Activated T-cell treated with anti-CD3 and anti-CD28 coated beads for 24 hours (primary cell): ENCODE data around the gene UPK2.
"Not testable (repeated sequence)": the region's sequence is repeated elsewhere in the genome, so short reads cannot be mapped to it uniquely, and the experiment has no call there.

Source experiments
- DNase-seq: peaks from one replicate; pipeline ENCODE4 v3.0.0-alpha.2; 2020; ENCODE audit warnings: low read depth

The UPK2 gene

GRCh38 chr11:118938491-118939403 is 17.4 kb upstream of the UPK2 start:
- no peak for DNase-seq

DNA sequence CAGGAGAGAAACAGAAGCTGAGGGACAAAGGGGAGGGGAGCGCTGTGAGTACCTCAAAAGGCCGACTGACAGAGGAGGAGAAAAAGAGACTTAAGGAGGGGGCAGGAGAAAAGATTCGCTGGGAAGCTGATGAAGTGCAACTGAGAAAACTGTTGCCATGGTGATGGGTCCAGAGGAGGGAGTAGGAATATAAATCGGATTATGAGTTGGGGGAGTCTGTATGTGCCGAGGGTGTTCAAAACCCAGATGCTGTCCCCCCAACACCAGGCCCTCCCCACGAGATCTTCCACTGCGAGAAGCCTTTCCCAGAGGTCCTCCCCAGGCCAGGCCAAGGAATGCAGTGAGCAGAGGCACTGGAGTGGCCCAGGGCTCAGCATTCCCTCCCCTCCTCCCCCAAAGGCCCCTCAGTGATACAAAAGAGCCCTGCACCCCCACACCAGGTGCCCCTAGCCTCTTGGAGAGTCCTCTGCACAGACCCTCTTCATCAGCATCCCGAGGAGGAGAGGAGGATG is 16.6 kb upstream of the UPK2 start:
- no peak for DNase-seq

- peak; percentile 60 for DNase-seq
These were observed 16.0 kb upstream of the UPK2 start for GRCh38 chr11:118939953-118940598.

- DNase-seq: no peak
These were observed 9.0 kb upstream of the UPK2 start for GRCh38 chr11:118947091-118947490.

DNA sequence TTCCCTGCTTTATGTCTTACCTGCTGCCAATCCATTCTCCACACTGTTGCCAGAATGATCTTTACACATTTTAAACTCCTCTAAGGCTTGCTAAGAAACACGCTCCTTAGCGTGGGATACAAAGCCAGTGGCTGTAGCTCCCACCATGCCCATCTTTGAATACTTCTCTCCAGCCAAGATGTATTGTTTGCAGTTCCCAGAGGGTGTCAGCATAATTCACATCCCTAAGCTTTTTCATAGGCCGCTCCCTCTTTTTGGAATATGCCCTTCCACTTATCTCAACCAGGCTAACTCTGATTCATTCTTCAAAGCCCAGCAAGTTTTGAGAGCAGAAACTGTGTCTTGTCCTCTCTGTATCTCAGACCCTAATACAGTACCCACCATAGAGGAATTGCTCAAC is 8.1 kb upstream of the UPK2 start:
- no peak for DNase-seq

DNA sequence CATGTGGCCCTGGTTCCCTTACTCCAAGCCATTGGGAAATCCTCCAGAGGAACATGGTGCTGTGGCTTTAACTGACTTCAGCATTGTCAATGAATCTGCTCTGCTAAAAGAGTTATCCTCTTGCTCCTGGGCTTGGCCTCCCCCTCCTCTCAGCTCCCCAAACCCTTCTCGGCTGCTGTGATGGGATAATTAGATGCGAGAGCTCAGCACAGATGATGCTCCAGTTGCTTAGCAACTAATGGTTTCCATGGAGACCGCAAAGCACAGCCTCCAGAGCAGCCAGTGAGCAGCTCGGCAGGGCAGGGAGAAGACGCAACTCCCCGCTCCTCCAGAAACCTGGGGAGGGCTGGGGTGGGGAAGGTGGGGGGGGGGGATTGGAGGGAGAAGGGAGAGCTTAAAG is 2.8 kb upstream of the UPK2 start:
- DNase-seq: no peak

- DNase-seq: not testable (repeated sequence)
These were observed 2.1 kb upstream of the UPK2 start for GRCh38 chr11:118953976-118954375.

DNA sequence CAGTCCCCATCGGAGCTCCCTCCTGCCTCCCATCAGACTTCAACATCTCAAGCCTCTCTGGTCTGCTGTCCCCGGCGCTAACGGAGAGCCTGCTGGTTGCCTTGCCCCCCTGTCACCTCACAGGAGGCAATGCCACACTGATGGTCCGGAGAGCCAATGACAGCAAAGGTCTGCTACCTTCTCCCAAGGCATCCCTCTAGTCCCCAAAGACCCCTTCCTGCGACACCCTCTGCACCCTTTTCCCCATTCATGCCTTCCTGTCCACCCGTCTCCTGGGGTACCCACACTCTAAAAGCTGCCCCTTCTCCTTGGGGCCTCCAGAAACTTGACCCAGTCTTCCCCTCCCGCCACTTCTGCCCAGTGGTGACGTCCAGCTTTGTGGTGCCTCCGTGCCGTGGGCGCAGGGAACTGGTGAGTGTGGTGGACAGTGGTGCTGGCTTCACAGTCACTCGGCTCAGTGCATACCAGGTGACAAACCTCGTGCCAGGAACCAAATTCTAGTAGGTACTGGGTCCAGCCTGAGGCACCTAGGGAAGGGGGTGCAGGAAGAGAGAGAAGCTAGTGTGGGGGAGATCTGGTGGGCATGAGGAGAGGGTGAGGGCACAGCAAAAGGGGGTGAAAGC is 860 bp downstream of the UPK2 start:
- DNase-seq: no peak

GRCh38 chr11:118957549-118957948 is 1.5 kb downstream of the UPK2 start:
- no peak for DNase-seq

DNA sequence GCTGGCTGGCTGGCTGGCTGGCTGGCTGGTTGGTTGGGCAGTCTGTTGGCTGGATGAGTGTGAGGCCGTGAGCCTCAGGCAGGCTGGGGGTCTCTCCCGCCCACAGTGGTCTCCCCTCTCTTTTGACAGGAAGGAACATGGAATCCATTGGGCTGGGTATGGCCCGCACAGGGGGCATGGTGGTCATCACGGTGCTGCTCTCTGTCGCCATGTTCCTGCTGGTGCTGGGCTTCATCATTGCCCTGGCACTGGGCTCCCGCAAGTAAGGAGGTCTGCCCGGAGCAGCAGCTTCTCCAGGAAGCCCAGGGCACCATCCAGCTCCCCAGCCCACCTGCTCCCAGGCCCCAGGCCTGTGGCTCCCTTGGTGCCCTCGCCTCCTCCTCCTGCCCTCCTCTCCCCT is 1.9 kb downstream of the UPK2 start:
- DNase-seq: no peak

- no peak for DNase-seq
These were observed 2.5 kb downstream of the UPK2 start for GRCh38 chr11:118958577-118958976.

DNA sequence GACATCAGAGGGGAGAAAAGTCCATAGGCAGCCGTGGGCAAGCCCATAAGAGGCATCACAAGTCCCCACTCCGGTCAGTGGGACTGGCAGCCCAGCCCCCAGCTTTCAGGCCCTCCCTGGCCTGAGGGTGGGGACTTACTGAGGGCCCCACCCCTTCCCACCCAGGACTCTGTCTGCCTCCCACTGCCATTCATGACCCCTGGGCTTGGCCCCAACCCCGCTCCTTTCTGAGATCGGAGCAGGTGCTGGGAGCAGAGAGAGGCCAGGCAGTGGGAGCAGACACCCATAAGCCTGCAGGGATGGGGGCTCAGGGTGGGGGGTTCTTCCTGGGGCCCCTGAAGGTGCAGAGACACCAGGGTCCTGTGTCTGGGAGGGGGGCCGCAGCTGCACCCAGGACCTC is 5.1 kb downstream of the UPK2 start:
- no peak for DNase-seq

DNA sequence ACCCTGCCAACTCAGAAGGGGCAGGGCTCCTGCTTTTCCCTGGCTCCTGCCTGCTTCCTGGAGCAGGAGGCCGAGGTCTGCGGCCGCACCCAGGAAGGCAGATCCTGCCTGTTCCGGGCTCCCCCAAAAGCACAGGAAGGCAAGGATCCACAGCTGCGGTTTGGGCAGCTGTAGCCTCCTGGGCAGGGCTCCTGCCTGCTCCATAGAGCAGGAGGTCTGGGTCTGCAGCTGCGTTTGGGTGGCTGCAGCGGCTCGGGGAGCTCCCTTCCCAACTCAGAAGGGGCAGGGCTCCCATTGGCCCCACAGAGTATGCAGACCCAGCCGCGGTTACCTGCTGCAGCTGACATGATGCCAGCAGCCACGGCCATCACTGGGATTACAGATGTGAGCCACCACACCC is 5.5 kb downstream of the UPK2 start:
- DNase-seq: no peak

DNA sequence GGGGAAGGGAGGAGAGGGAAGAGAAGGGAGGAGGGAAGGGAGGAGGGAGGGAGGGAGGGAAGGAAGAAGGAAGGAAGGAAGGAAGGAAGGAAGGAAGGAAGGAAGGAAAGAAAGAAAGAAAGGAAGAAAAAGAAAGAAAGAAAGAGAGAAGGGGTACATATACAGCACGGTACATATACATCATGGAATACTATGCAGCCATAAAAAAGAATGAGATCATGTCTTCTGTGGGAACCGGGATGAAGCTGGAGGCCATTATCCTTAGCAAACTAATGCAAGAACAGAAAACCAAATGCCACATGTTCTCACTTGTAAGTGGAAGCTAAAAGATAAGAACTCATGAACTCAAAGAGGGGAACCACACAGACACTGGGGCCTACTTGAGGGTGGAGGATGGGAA is 13.4 kb downstream of the UPK2 start:
- DNase-seq: not testable (repeated sequence)

DNA sequence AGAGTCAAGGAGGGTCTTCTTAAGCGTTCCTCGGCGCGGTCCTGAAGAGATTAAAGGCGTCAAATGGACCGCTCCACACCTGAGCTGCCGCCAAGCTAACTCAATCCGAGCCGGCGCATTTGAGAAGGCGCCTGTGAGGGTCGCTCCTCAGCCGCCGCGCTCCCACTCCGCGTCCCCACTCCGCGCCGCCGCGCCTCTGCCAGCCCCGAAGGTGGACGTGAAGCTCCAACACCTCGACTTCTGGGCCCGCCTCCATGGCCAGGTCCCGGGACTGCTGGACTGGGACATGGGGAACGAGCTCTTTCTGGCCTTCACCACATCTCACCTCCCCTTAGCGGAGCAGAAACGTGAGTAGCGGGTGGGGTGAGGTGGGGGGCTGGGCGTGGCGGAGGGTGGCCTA is 15.5 kb downstream of the UPK2 start, which contains the start of gene FOXR1:
FOXR1 (plus strand) TSS at position 116 of the 400 bp plus-strand sequence; CDS start at position 287, 171 bp downstream.
- no peak for DNase-seq

- DNase-seq: no peak
These were observed 17.9 kb downstream of the UPK2 start for GRCh38 chr11:118973985-118974384.

DNA sequence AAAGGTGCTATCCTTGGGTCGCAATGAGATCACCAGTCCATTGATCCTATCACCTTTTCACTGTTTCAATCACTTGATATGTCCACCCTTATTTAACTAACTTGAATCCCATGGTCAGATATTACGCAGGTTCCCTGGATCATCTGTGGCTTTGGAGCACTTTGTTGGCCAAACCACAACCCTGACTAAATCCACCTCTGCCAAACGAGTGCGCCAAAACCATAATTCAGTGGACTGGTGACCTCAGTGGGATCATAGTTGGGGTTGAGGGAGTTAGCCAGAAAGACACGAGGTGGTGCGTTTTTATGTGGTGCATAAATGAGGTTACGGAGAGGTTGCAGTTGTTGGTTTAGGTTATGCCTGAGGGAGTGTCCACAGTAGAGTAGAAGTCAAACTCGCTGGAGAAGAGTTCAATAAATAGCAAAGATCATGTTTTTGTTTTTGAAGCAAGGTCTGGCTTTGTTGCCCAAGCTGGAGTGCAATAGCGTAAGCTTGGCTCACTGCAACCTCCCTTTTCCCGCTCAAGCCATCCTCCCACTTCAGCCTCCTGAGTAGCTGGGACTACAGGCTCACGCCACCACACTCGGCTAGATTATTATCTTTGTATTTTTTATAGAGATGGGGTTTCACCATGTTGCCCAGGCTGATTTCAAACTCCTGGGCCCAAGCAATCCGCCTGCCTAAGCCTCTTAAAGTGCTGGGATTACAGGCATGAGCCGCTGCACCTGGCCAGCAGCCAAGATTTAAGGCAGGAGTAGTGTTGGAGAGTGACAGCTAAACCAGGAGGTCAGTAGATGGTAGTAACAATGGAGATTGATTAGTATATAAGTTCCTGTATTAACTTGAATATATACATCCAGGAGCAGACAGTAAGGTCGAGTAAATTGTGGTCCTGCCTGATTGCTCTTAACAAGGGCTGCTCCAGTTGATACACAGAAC is 19.9 kb downstream of the UPK2 start:
- DNase-seq: no peak

GRCh38 chr11:118979434-118979833 is 23.3 kb downstream of the UPK2 start:
- no peak for DNase-seq

DNA sequence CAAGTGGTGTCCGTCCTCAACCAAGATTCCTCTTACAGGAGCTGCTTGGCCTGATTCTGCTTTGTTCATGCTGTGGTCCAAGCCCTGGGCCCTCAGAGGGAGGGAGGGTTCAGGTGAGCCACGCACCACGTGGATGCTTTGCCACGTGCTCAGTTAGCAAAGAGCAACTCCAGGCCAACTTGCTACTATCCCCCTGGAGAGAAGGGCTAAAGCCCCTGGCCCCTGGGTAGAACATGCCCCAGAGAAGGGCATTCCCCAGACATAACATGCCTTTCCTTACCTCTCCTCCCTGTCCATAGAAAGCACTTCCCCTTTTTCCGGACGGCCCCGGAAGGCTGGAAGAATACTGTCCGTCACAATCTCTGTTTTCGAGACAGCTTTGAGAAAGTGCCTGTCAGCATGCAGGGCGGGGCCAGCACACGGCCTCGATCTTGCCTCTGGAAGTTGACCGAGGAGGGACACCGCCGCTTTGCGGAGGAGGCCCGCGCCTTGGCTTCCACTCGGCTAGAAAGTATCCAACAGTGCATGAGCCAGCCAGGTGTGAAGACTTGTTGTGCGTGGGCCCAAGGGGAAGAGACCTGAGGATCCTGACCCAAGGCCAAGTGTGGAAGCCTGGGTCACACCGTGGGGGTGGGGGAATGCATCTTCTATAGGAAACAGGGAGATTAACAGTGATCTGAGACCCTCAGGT is 24.2 kb downstream of the UPK2 start:
- DNase-seq: no peak

GRCh38 chr11:118984337-118984736 is 28.2 kb downstream of the UPK2 start:
- not testable (repeated sequence) for DNase-seq

GRCh38 chr11:118984825-118985224 is 28.7 kb downstream of the UPK2 start:
- DNase-seq: no peak
